Transverse colon (tissue), 4 donors: Measurements from ENCODE around the gene ERVW-1. TPM values are rescaled to one million over a fixed set of nuclear protein-coding genes. Genes with fewer than 3 reads are reported as not detected.

Experiments
- DNase-seq: peaks from one replicate; pipeline ENCODE4 v3.0.0-alpha.2; 2019
- H3K27ac ChIP-seq, 4 donors: fragments of 200-600 bp; sonication (generic); 2 replicates each; pipeline ENCODE4 v1.5.1; 2016 to 2018; ENCODE audit warnings: inconsistent platforms in 4 of 4
- H3K27me3 ChIP-seq: fragments of 200-600 bp; sonication (generic); 2 replicates; pipeline ENCODE4 v1.5.1; 2017; ENCODE audit warnings: inconsistent platforms
- H3K36me3 ChIP-seq, 4 donors: fragments of 200-600 bp; sonication (generic); 2 replicates each; pipeline ENCODE4 v1.5.1; 2017 to 2019; ENCODE audit warnings: inconsistent platforms in 4 of 4
- H3K4me1 ChIP-seq, 4 donors: fragments of 200-600 bp; sonication (generic); 2 replicates each; pipeline ENCODE4 v1.5.1; 2017 to 2020; ENCODE audit warnings: inconsistent platforms in 4 of 4
- H3K4me3 ChIP-seq, 4 donors: fragments of 200-600 bp; sonication (generic); 1 replicate in 1 of 4; 2 replicates in 3 of 4; pipeline versions ENCODE4 v1.5.1 to v1.6.1; 2017 to 2019; ENCODE audit warnings: inconsistent platforms in 4 of 4
- H3K9me3 ChIP-seq, 2 donors: fragments of 200-600 bp; sonication (generic); 2 replicates each; pipeline ENCODE4 v1.5.1; 2017 to 2019; ENCODE audit warnings: inconsistent platforms in 2 of 2
- EP300 ChIP-seq: sonication (generic); formaldehyde crosslinking; IDR thresholded peaks from one replicate; pipeline ENCODE4 v1.6.1; 2017; ENCODE audit warnings: antibody characterized with exemption, low read depth
- POLR2A ChIP-seq: fragments of 450-650 bp; IDR thresholded peaks from one replicate; pipeline ENCODE4 v1.6.1; 2016; ENCODE audit warnings: antibody characterized with exemption, mild to moderate bottlenecking, moderate library complexity
- POLR2AphosphoS5 ChIP-seq, 3 donors: sonication (generic); formaldehyde crosslinking; IDR thresholded peaks; one replicate each; pipeline ENCODE4 v1.6.1; 2016; ENCODE audit warnings: antibody characterized with exemption in 3 of 3
- WGBS, 2 donors: methylation state at CpG; one replicate each; pipeline ENCODE4 v1.1.5; 2018; ENCODE audit warnings: low coverage in 1 of 2; 5-methylcytosine and 5-hydroxymethylcytosine counted together
- in situ Hi-C, 4 donors: fragments of 200-750 bp; cut with MboI; loops; one replicate each; pipeline versions ENCODE4 v1.15.0 to v1.15.1; 2017; ENCODE audit warnings: low sequenced_read_pairs in 3 of 4, low pct_ligation_motif_present in 1 of 4, low pct_unique_long_range_greater_than_20kb in 1 of 4
- intact Hi-C: fragments of 100-400 bp; cut with DNase I; formaldehyde crosslinking; loops from one replicate; pipeline ENCODE4 v1.15.1; 2023; ENCODE audit warnings: low total_unique reads
- total RNA-seq, 4 donors: library from RNA; depleted of rRNA; stranded (reverse); fragments of >200 nt; gene quantifications; one replicate each; pipeline ENCODE4 v1.1.0, GENCODE V29; 2016
- TF ChIP-seq, protein P1 (sequence below), 5 experiments: fragments of 200-600 bp in 3 of 5; fragments of 450-650 bp in 2 of 5; sonication (generic) in 3 of 5; IDR thresholded peaks; 1 replicate in 2 of 5; 2 replicates in 3 of 5; pipeline ENCODE4 v1.5.1; 2016 to 2017; ENCODE audit warnings: antibody characterized with exemption in 5 of 5, inconsistent platforms in 3 of 5, mild to moderate bottlenecking in 2 of 5, moderate library complexity in 1 of 5

The ERVW-1 gene
- total RNA-seq, 4 donors from 2014 or later, result not detected

DNA sequence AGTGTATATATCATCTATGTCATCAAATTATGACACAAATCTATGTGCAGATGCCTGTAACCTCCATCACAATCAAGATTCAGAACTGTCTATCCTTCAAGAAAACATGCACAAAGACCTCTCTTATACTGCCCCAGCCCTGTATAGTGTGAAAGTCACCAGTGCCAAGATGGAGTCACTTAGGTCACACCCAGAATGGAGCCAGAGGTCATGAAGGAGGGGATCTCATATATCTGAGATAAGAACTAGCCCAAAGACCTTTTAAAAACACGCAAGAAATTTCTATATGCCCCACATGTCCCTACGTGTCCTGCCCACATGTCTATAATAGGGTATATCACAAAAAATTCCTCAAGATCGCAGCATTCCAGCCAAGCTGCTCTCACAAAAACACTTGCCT lies 50.6 kb downstream of the ERVW-1 start:
- 86 to 90% methylated on average over 2 to 3 of the region's 3 CpGs for WGBS, 2 donors
- no peak for DNase-seq
- Histone ChIP-seq H3K4me1 (peaks cover 0 to 6% (median 2%) of the 10 kb centered on the region in 4 donors), H3K4me3 (no peak overlapping the region), H3K27me3 (no peaks in the 10 kb centered on the region), H3K27ac (no peak overlapping the region), H3K9me3 (no peaks in the 10 kb centered on the region), H3K36me3 (no peaks in the 10 kb centered on the region)
- TF ChIP-seq EP300 (no peak), POLR2A (no peak), POLR2AphosphoS5 (IDR thresholded peaks at IDR 0.05) (no peak)
- TF ChIP-seq, protein P1, sequence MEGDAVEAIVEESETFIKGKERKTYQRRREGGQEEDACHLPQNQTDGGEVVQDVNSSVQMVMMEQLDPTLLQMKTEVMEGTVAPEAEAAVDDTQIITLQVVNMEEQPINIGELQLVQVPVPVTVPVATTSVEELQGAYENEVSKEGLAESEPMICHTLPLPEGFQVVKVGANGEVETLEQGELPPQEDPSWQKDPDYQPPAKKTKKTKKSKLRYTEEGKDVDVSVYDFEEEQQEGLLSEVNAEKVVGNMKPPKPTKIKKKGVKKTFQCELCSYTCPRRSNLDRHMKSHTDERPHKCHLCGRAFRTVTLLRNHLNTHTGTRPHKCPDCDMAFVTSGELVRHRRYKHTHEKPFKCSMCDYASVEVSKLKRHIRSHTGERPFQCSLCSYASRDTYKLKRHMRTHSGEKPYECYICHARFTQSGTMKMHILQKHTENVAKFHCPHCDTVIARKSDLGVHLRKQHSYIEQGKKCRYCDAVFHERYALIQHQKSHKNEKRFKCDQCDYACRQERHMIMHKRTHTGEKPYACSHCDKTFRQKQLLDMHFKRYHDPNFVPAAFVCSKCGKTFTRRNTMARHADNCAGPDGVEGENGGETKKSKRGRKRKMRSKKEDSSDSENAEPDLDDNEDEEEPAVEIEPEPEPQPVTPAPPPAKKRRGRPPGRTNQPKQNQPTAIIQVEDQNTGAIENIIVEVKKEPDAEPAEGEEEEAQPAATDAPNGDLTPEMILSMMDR (IDR thresholded peaks at IDR 0.05), result no peak
- intact Hi-C loops, result no loop called here
- in situ Hi-C loops, result loop anchor here in 2 of 4 donors (25.0 kb wide), 1 partner anchor 190 kb away; the partner anchor contains the start of genes ANKIB1 (in 2 of the 2) and KRIT1 (in 2 of the 2)

DNA sequence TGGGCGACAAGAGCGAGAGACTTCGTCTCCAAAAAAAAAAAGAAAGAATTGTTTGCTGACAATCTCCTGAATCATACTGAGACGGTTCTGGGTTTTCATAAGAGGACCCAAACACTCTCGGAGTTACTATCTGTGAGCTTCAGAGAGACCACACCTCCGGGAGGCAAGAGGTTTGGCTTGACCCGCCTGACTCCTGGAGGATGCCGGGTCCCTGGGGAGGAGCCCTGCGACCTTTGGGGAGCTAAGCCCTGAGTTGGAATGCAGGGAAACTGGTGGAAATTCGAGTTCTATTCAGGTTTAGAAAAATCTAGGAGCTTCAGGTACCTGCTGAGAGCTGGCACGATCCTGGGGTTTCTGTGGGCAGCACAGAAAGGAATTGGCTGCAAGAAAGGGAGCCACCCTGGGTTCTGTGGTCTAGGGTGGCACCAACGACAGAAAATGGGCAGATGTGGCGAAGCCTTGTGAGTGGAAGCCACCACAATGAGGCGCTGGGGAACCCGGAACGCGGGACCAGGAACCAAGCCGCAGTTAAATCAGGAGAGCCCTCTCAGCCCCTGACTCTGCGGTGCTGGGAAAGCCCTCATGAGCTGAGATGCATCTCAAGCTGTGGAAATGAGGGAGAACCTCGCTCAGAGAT lies 52.3 kb downstream of the ERVW-1 start:
- TF ChIP-seq POLR2AphosphoS5 (IDR thresholded peaks at IDR 0.05), result no peak
- TF ChIP-seq EP300, result no peak
- TF ChIP-seq POLR2A, result no peak
- TF ChIP-seq, protein P1 (IDR thresholded peaks at IDR 0.05), result no peak
- peaks cover 0 to 10% (median 3%) of the 10 kb centered on the region in 4 donors for H3K4me1 ChIP-seq
- intact Hi-C loops (no loop called here), in situ Hi-C loops (loop anchor here in 2 of 4 donors (25.0 kb wide), 1 partner anchor 188 kb away; the partner anchor contains the start of genes ANKIB1 (in 2 of the 2) and KRIT1 (in 2 of the 2))
- no peak overlapping the region for H3K27ac ChIP-seq
- H3K36me3 ChIP-seq, result no peaks in the 10 kb centered on the region
- peak; percentile 22 for DNase-seq
- H3K27me3 ChIP-seq, result no peaks in the 10 kb centered on the region
- WGBS, 2 donors, result 52 to 60% methylated on average over 10 to 20 of the region's 20 CpGs
- no peaks in the 10 kb centered on the region for H3K9me3 ChIP-seq
- H3K4me3 ChIP-seq, result no peak overlapping the region

- Histone ChIP-seq H3K36me3 (no peaks in the 10 kb centered on the region), H3K27me3 (no peaks in the 10 kb centered on the region), H3K4me3 (no peak overlapping the region), H3K4me1 (peaks cover 0 to 10% (median 3%) of the 10 kb centered on the region in 4 donors), H3K27ac (no peak overlapping the region), H3K9me3 (no peaks in the 10 kb centered on the region)
- TF ChIP-seq EP300, result no peak
- TF ChIP-seq POLR2A, result no peak
- TF ChIP-seq, protein P1 (IDR thresholded peaks at IDR 0.05), result no peak
- TF ChIP-seq POLR2AphosphoS5 (IDR thresholded peaks at IDR 0.05), result no peak
- in situ Hi-C loops, result no loop called here
- WGBS, 2 donors, result 65 to 76% methylated on average over 5 of the region's 5 CpGs
- DNase-seq, result no peak
- intact Hi-C loops, result no loop called here
Observed at GRCh38 chr7:92423710-92424131, 54.0 kb downstream of the ERVW-1 start.

DNA sequence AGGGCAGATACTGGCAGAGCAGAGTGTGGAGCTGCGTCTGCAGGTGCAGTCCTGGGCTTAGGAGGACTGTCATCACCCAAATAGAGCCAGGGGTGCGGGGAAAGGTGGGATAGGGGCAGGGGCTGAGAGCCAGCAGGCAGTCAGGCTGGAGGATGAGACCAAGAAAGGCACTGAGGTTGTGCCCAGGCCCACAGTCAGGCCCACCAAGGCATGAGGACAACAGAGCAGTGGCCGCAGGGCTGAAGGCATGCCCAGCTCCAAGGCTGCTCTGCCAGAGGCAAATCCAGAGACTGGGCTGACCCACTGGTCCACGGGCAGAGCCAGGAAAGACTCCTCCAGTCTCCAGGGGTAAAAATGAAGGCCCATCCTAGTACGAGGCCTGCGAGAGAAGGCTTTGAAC lies 54.8 kb downstream of the ERVW-1 start:
- no peak overlapping the region for H3K27ac ChIP-seq
- no peaks in the 10 kb centered on the region for H3K36me3 ChIP-seq
- 89 to 98% methylated on average over 3 to 6 of the region's 6 CpGs for WGBS, 2 donors
- TF ChIP-seq POLR2A (no peak), EP300 (no peak), POLR2AphosphoS5 (IDR thresholded peaks at IDR 0.05) (no peak)
- TF ChIP-seq, protein P1 (IDR thresholded peaks at IDR 0.05), result no peak
- intact Hi-C loops, result no loop called here
- in situ Hi-C loops, result no loop called here
- H3K9me3 ChIP-seq, result no peaks in the 10 kb centered on the region
- DNase-seq, result no peak
- no peaks in the 10 kb centered on the region for H3K27me3 ChIP-seq
- H3K4me3 ChIP-seq, result no peak overlapping the region
- H3K4me1 ChIP-seq, result peaks cover 0 to 10% (median 3%) of the 10 kb centered on the region in 4 donors
